Naive thymus-derived CD4-positive, alpha-beta T cell (primary cell): ENCODE results near the gene ICA1. TPM values are rescaled to one million over a fixed set of nuclear protein-coding genes. Genes with fewer than 3 reads are reported as not detected.

ENCODE experiments used
- ATAC-seq: fragments of 150-1000 bp; cut with Tn5 transposase; 2 replicates; pipeline ENCODE4 v1.10.0; 2021; ENCODE audit warnings: mild to moderate bottlenecking, moderate library complexity
- CTCF ChIA-PET: fragments of 350-600 bp; sonication (Branson Sonifier 250); formaldehyde crosslinking; loops from one replicate; lab custom pipeline; 2021; ENCODE audit warnings: antibody characterized with exemption; lab: Charles Lee
- POLR2A ChIA-PET: fragments of 350-600 bp; sonication (Branson Sonifier 250); formaldehyde crosslinking; loops from one replicate; lab custom pipeline; 2021; ENCODE audit warnings: antibody characterized with exemption, inconsistent platforms; lab: Charles Lee
- DNase-seq, 9 donors: peaks; one replicate each; pipeline versions ENCODE4 v3.0.0 to v3.0.0-alpha.2; 2020 to 2022; ENCODE audit warnings: mixed read lengths in 1 of 9
- H3K27ac ChIP-seq: one replicate; pipeline ENCODE4 v1.7.0; 2013; ENCODE audit warnings: mild to moderate bottlenecking, low read depth, low read length, moderate library complexity
- H3K27me3 ChIP-seq, 2 donors: one replicate each; pipeline ENCODE4 v1.7.0; 2013; ENCODE audit warnings: low read length in 2 of 2, mild to moderate bottlenecking in 2 of 2, moderate library complexity in 2 of 2; ENCODE audit not compliant: control insufficient read depth in 2 of 2, insufficient read depth in 2 of 2
- H3K36me3 ChIP-seq, 3 experiments: 1 replicate in 2 of 3; 2 replicates in 1 of 3; pipeline ENCODE4 v1.7.0; 2013; ENCODE audit warnings: low read length in 3 of 3, mild to moderate bottlenecking in 3 of 3, moderate library complexity in 1 of 3; ENCODE audit not compliant: insufficient read depth in 3 of 3, control insufficient read depth in 2 of 3
- H3K4me1 ChIP-seq, 2 donors: one replicate each; pipeline ENCODE4 v1.7.0; 2013; ENCODE audit warnings: low read length in 2 of 2, mild to moderate bottlenecking in 2 of 2, moderate library complexity in 1 of 2; ENCODE audit not compliant: control insufficient read depth in 2 of 2, insufficient read depth in 2 of 2
- H3K4me3 ChIP-seq: 2 replicates; pipeline ENCODE4 v1.7.0; 2013; ENCODE audit warnings: mild to moderate bottlenecking, low read length
- H3K9me3 ChIP-seq, 3 experiments: 1 replicate in 2 of 3; 2 replicates in 1 of 3; pipeline ENCODE4 v1.7.0; 2013; ENCODE audit warnings: low read length in 3 of 3; ENCODE audit not compliant: control insufficient read depth in 2 of 3
- H3K27ac Mint-ChIP-seq, 9 donors: one replicate each; pipeline ENCODE4 v1.8.0; 2020 to 2022; ENCODE audit warnings: mixed read lengths in 9 of 9, mild to moderate bottlenecking in 8 of 9, moderate library complexity in 5 of 9, inconsistent platforms in 2 of 9
- H3K27me3 Mint-ChIP-seq, 5 donors: one replicate each; pipeline ENCODE4 v1.8.0; 2021 to 2022; ENCODE audit warnings: mixed read lengths in 5 of 5, mild to moderate bottlenecking in 1 of 5
- H3K36me3 Mint-ChIP-seq, 5 donors: one replicate each; pipeline ENCODE4 v1.8.0; 2020 to 2022; ENCODE audit warnings: mixed read lengths in 5 of 5, mild to moderate bottlenecking in 3 of 5, inconsistent platforms in 1 of 5
- H3K4me1 Mint-ChIP-seq, 7 donors: one replicate each; pipeline ENCODE4 v1.8.0; 2020 to 2022; ENCODE audit warnings: mixed read lengths in 7 of 7, mild to moderate bottlenecking in 3 of 7, inconsistent platforms in 1 of 7
- H3K4me3 Mint-ChIP-seq, 10 donors: one replicate each; pipeline ENCODE4 v1.8.0; 2020 to 2022; ENCODE audit warnings: mild to moderate bottlenecking in 10 of 10, mixed read lengths in 10 of 10, moderate library complexity in 6 of 10, inconsistent platforms in 2 of 10
- H3K9me3 Mint-ChIP-seq, 11 donors: one replicate each; pipeline ENCODE4 v1.8.0; 2020 to 2022; ENCODE audit warnings: mixed read lengths in 11 of 11, mild to moderate bottlenecking in 4 of 11, inconsistent platforms in 1 of 11, moderate library complexity in 1 of 11
- intact Hi-C, 2 donors: fragments of 100-400 bp; cut with micrococcal nuclease; formaldehyde crosslinking; loops; one replicate each; pipeline ENCODE4 v1.15.1; 2023
- polyA plus RNA-seq, 2 donors: library from polyadenylated mRNA; unstranded; fragments of 300-500 nt; fragmentation: Illumina TruSeq; gene quantifications; one replicate each; pipeline ENCODE4 v1.2.3, GENCODE V29; 2021
- total RNA-seq, 6 experiments: library from RNA in 5 of 6; stranded (reverse) in 5 of 6; gene quantifications; 1 replicate in 5 of 6; 2 replicates in 1 of 6; pipeline ENCODE4 v1.2.3 and lab custom pipeline; 2021 to 2026

ICA1 gene
- total and polyA plus RNA-seq, 7 experiments from 2014 or later: 0.46 to 5.8 (median 2.1) TPM; not detected in 1

- H3K27me3 ChIP-seq: no peaks in the 10 kb centered on the region
- peak overlapping the region; percentile 73 to 86 (median 77) for H3K4me3 Mint-ChIP-seq
- no peaks in the 10 kb centered on the region for H3K27me3 Mint-ChIP-seq
- peak; percentile 20 to 74 (median 70) for DNase-seq
- H3K27ac ChIP-seq: peak overlapping the region; percentile 72
- peaks cover 0 to 19% (median 0%) of the 10 kb centered on the region in 5 donors for H3K36me3 Mint-ChIP-seq
- peak overlapping the region; percentile 88 to 97 (median 96) for H3K27ac Mint-ChIP-seq
- peaks cover 36 to 70% (median 67%) of the 10 kb centered on the region in 7 donors for H3K4me1 Mint-ChIP-seq
- ChIA-PET CTCF (interaction anchor here (0.6 to 1.3 kb wide), 8 partner anchors 10 to 153 kb away, joined by 3 to 6 read pairs (median 4); no protein-coding TSS in a partner anchor), POLR2A (interaction anchor here (0.7 to 3.9 kb wide), 12 partner anchors 10 to 995 kb away, joined by 3 to 22 read pairs (median 4); partner anchors contain the start of gene C1GALT1)
- peak; percentile 91 for ATAC-seq
- no peaks in the 10 kb centered on the region for H3K36me3 ChIP-seq
- intact Hi-C loops: loop anchor here (1.0 kb wide), 7 partner anchors 10 to 536 kb away; partner anchors contain the start of genes GLCCI1 (in 2 of the 2) and UMAD1 (in 2 of the 2)
- H3K4me1 ChIP-seq: peaks cover 48 to 50% of the 10 kb centered on the region in 2 donors
- H3K9me3 ChIP-seq: no peaks in the 10 kb centered on the region
- peaks cover 0 to 6% (median 0%) of the 10 kb centered on the region in 11 donors for H3K9me3 Mint-ChIP-seq
- H3K4me3 ChIP-seq: peak overlapping the region; percentile 44
These were observed 85.4 kb downstream of the ICA1 start for GRCh38 chr7:8176370-8177081.

- Mint-ChIP-seq H3K9me3 (peaks cover 0 to 6% (median 0%) of the 10 kb centered on the region in 11 donors), H3K4me3 (peak overlapping the region; percentile 74 to 86 (median 77)), H3K27ac (peak overlapping the region; percentile 88 to 97 (median 96)), H3K27me3 (peaks cover 0 to 2% (median 0%) of the 10 kb centered on the region in 5 donors), H3K4me1 (peaks cover 37 to 70% (median 67%) of the 10 kb centered on the region in 7 donors), H3K36me3 (peaks cover 0 to 19% (median 0%) of the 10 kb centered on the region in 5 donors)
- no peaks in the 10 kb centered on the region for H3K27me3 ChIP-seq
- ATAC-seq (no peak), DNase-seq (no peak)
- H3K4me3 ChIP-seq: peak overlapping the region; percentile 44
- H3K4me1 ChIP-seq: peaks cover 48 to 50% of the 10 kb centered on the region in 2 donors
- H3K36me3 ChIP-seq: no peaks in the 10 kb centered on the region
- ChIA-PET CTCF (interaction anchor here (0.6 to 1.3 kb wide), 8 partner anchors 10 to 152 kb away, joined by 3 to 6 read pairs (median 4); no protein-coding TSS in a partner anchor), POLR2A (interaction anchor here (0.7 to 3.9 kb wide), 10 partner anchors 11 to 994 kb away, joined by 3 to 22 read pairs (median 4); partner anchors contain the start of gene C1GALT1)
- intact Hi-C loops: loop anchor here (1.0 kb wide), 7 partner anchors 10 to 536 kb away; partner anchors contain the start of genes GLCCI1 (in 2 of the 2) and UMAD1 (in 2 of the 2)
- H3K27ac ChIP-seq: peak overlapping the region; percentile 72
- no peaks in the 10 kb centered on the region for H3K9me3 ChIP-seq
These were observed 86.0 kb downstream of the ICA1 start for GRCh38 chr7:8175929-8176369.

GRCh38 chr7:8172372-8173354 lies 89.3 kb downstream of the ICA1 start:
- peaks cover 31 to 32% of the 10 kb centered on the region in 2 donors for H3K4me1 ChIP-seq
- no peak overlapping the region for H3K27ac ChIP-seq
- H3K4me3 Mint-ChIP-seq: no peak overlapping the region
- H3K36me3 Mint-ChIP-seq: peaks cover 0 to 9% (median 0%) of the 10 kb centered on the region in 5 donors
- H3K27me3 Mint-ChIP-seq: peaks cover 0 to 21% (median 0%) of the 10 kb centered on the region in 5 donors
- DNase-seq (no peak), ATAC-seq (no peak)
- no peaks in the 10 kb centered on the region for H3K36me3 ChIP-seq
- intact Hi-C loops: no loop called here
- H3K9me3 Mint-ChIP-seq: peaks cover 0 to 2% (median 0%) of the 10 kb centered on the region in 11 donors
- peak overlapping the region in 2 of 9 donors; percentile 47 to 96 for H3K27ac Mint-ChIP-seq
- CTCF ChIA-PET: no interaction called here
- H3K27me3 ChIP-seq: no peaks in the 10 kb centered on the region
- peaks cover 26 to 48% (median 44%) of the 10 kb centered on the region in 7 donors for H3K4me1 Mint-ChIP-seq
- H3K9me3 ChIP-seq: no peaks in the 10 kb centered on the region
- H3K4me3 ChIP-seq: no peak overlapping the region
- POLR2A ChIA-PET: interaction anchor here (1.4 kb wide), 1 partner anchor 25 kb away, joined by 8 read pairs; no protein-coding TSS in a partner anchor

- no peak overlapping the region for H3K27ac Mint-ChIP-seq
- intact Hi-C loops: no loop called here
- ATAC-seq: no peak
- H3K36me3 Mint-ChIP-seq: peaks cover 0 to 17% (median 0%) of the 10 kb centered on the region in 5 donors
- Histone ChIP-seq H3K27me3 (no peaks in the 10 kb centered on the region), H3K4me3 (no peak overlapping the region), H3K27ac (no peak overlapping the region), H3K4me1 (no peaks in the 10 kb centered on the region), H3K9me3 (no peaks in the 10 kb centered on the region), H3K36me3 (no peaks in the 10 kb centered on the region)
- peaks cover 6 to 17% (median 12%) of the 10 kb centered on the region in 7 donors for H3K4me1 Mint-ChIP-seq
- POLR2A ChIA-PET: interaction anchor here (1.2 kb wide), 1 partner anchor 37 kb away, joined by 3 read pairs; no protein-coding TSS in a partner anchor
- H3K4me3 Mint-ChIP-seq: no peak overlapping the region
- CTCF ChIA-PET: interaction anchor here (1.0 to 1.3 kb wide), 2 partner anchors 43 to 405 kb away, joined by 3 to 4 read pairs; no protein-coding TSS in a partner anchor
- peaks cover 0 to 23% (median 0%) of the 10 kb centered on the region in 5 donors for H3K27me3 Mint-ChIP-seq
- no peak for DNase-seq
- peaks cover 0 to 2% (median 0%) of the 10 kb centered on the region in 11 donors for H3K9me3 Mint-ChIP-seq
These were observed 92.8 kb downstream of the ICA1 start for GRCh38 chr7:8169171-8169570.

GRCh38 chr7:8168336-8168735 lies 93.6 kb downstream of the ICA1 start:
- Histone ChIP-seq H3K27me3 (no peaks in the 10 kb centered on the region), H3K36me3 (no peaks in the 10 kb centered on the region), H3K27ac (no peak overlapping the region), H3K4me1 (no peaks in the 10 kb centered on the region), H3K9me3 (no peaks in the 10 kb centered on the region), H3K4me3 (no peak overlapping the region)
- intact Hi-C loops: loop anchor here in 1 of 2 donors (1.0 kb wide), 1 partner anchor 589 kb away; no protein-coding TSS in a partner anchor
- Mint-ChIP-seq H3K36me3 (peaks cover 0 to 16% (median 0%) of the 10 kb centered on the region in 5 donors), H3K4me1 (peaks cover under 1 to 14% (median 4%) of the 10 kb centered on the region in 7 donors), H3K27me3 (peaks cover 0 to 23% (median 0%) of the 10 kb centered on the region in 5 donors), H3K9me3 (peaks cover 0 to 3% (median 0%) of the 10 kb centered on the region in 11 donors), H3K27ac (no peak overlapping the region), H3K4me3 (no peak overlapping the region)
- ChIA-PET POLR2A (interaction anchor here (0.8 to 1.2 kb wide), 2 partner anchors 36 to 43 kb away, joined by 3 read pairs; no protein-coding TSS in a partner anchor), CTCF (interaction anchor here (1.0 to 1.3 kb wide), 2 partner anchors 43 to 404 kb away, joined by 3 to 4 read pairs; no protein-coding TSS in a partner anchor)
- ATAC-seq (no peak), DNase-seq (no peak)
